HG03064 (cell line): Measurements from ENCODE around the gene NECAB3.

Experiments
- ATAC-seq: cut with Tn5 transposase; IDR thresholded peaks from one replicate; pipeline ENCODE4 v1.9.1; 2021; ENCODE audit warnings: low read depth; ENCODE audit not compliant: unreplicated experiment

Gene NECAB3

GRCh38 chr20:33679758-33680485, 5.7 kb upstream of the NECAB3 start:
- no peak for ATAC-seq

- ATAC-seq: no peak
These were observed 3.9 kb upstream of the NECAB3 start for GRCh38 chr20:33677991-33678702.

DNA sequence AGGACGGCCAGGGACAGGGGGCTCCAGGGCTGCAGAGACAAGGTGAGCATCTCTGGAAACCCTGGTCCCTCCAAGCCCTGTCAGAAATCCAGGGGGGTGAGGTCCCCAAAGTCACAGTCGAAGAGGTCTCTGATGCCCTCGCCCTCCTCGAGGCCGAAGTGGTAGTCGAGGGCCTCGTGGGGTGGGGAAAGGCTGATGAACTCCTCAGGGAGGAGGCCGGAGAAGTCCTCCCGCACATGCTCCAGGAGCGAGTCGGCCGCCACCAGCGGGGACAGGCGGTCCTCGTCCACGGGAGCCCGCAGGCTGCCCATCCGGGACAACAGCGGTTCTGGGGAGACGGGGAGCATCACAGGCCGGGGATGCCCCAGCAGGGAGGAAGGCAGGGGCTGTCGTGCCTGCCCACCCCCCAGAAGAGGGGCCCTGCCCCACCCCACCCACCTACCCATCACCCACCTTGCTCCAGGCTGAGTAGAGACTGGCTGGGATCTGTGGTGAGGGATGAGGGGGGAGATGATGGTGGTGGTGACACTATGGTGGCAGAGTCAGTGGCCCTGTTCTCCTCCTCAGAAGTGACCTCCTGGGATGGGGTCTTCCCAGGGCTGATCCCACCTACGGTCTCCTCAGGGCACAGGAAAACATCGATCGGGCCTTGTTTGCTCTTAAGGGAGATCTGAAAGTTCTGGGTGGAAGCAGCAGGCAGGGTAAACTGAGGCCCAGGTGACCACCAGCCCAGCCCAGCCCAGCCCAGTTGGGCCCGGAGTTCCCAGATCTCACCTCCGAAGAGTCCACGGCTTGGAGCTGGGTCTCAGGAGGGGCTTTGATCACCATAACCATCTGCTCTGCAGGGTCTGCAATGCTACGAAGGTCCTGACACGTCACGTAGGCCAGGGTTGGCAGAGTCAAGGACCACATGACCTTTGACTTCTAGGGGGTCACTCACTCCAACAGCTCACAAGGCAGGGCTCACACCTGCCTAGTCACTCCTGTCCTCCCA, 2.7 kb upstream of the NECAB3 start:
- ATAC-seq: no peak

GRCh38 chr20:33676121-33676520, 1.9 kb upstream of the NECAB3 start:
- ATAC-seq: no peak

GRCh38 chr20:33675136-33675959, 1.1 kb upstream of the NECAB3 start:
- no peak for ATAC-seq

DNA sequence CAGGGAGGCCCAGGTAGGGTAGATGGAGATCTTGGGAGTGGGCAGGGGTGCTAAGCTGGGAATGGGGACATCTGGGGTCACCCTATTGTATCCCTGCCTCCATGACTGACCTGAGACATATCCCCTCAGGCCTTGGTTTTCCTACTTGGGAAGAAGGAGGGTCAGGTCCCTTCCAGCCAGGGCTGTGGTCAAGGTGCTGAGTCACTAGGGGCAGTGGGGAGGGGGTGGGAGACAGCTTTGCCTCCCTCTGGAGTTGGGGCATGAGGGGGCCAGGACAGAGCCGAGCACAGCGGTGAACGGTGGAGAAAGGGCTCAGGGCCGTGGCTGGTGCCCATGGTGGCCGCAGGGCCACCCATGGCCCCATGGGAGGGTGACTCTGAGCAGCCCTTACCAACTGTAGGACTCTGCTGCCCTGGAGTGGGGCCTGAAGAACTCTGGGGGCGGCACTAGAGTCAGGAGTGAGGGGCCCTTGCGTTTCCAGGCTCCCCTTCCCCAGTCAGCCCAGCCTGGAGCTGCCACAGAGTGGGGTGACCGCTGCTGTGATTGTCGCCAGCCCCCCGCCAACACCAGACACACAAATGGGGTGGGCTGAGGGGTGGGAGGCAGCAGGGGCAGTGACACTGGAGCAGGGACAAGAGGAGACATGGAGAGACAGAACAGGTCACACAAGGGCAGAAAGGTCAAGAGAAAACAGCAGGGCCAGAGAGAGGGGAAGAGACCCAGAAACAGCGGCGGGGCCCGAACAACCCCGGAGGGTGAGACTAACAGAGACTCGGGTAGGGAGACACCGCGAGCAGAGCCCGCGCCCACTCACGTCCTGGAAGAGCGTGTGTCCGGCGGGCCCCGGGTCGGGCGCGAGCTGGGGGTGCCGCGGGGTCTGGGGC, 576 bp downstream of the NECAB3 start:
- no peak for ATAC-seq

DNA sequence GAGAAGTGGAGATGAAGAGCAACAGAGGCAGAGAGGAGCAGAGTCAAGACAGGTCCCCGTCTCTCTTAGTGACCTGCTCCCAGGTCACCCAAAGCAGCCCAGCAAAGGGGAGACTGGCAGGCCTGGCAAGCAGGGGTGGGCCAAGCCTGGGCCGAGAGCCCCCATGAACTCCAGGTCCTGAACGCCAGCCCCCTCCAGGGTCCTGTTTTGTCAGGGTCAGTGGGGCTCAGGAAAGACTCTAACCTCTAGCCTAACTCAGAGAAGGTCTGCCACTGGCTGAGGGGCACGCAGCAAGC, 1.2 kb downstream of the NECAB3 start:
- no peak for ATAC-seq

DNA sequence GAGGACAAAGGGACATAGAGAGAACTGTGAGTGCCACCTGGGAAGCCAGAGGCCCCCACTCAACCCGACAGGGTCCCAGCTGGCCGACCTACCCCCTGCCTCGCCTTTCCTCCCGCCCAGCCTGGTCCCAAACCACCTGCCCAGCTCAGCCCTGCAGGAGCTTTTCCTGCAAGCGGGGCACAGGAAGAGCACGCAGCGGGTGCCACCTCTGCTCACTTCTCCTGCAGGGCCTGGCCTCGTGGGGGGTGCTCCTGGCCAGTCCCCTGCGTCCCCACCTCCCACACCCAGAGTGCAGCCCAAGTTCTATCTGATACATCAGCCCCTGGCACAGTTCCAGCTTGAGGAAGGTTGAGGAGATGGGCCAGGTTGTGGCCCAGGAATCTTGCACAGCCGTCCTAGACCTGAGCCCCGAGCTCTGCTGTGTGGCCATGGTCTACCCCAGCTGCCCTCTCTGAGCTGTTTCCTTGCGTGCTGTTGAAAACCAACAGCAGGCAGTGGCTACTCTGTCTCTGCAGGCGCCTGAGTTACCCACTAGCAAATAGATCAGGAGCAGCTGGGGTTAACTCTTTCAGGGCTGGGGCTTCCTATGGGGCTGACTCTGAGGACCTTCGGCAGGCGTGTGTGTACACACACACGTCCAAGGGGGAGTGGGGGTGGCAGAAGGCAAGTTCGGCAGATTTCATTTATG, 1.7 kb downstream of the NECAB3 start:
- no peak for ATAC-seq

DNA sequence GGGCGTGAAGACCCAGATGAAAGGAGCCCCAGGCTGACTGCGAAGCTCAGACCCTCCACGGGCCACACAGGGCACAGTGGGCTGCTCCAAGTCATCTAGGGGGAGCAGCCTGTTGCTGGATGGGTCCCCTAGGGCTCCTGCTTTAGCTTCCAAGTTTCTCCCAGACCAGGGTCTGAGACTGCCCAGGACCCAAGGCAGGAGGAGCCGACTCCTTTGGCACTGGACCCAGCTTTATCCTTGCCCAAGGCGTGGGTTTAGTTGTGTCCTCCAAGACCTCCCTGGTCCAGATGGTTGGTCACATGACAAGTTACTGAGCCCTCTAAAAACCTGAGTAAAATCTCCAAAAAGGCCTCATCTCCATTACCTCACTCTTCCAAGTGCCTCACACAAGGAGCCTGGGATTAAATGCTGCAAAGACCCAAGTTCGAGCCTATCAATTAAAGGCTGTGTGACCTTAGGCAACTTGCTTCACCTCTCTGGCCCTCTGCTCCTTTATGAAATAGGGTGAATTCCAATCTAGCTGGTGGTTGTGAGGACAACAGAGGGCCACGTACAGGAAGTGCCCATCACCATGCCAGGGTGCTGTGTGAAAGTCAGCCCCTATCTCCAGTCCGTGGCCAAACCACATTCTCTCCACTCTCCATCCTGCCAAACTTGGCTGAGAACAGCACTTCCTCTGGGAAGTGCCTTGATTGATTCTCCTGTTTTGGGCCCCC, 2.5 kb downstream of the NECAB3 start:
- no peak for ATAC-seq

GRCh38 chr20:33670715-33671499, 3.3 kb downstream of the NECAB3 start:
- no peak for ATAC-seq

DNA sequence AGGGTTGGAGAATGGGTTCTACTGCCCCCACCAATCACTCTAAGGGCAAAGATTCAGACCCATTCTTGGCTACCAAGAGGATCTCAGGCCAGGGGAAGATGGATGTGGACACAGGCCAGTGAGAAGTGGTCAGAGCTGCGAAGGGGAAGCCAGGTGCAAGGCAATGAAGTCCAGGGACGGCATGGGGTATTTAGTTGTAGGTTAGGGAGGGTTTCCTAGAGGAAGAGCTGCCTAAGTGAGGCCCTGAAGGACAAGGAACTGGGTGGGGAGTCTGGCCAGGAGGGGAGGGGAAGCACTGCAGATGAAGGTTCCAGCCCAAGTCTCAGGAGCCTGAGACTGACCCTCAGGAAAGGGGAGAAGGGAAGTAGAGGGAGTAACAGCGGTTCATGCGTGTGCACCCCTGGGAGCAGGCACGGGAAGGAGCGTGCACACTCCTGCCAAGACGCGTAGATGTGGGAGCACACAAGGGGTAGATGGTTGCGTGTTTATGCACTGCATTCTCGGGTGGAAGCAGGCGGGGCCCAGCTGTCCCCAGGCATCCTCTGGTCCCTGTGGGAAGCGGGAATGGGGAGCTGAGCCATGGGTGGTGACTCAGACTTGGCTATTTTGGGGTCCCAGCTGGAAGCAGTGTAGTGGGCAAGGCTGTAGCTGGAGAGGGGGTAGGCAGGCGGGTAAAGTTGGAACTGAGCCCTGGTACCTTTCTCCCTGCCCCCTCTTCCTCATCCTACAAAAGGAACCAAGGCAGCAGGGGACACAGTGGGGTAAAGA, 4.2 kb downstream of the NECAB3 start:
- ATAC-seq: no peak

DNA sequence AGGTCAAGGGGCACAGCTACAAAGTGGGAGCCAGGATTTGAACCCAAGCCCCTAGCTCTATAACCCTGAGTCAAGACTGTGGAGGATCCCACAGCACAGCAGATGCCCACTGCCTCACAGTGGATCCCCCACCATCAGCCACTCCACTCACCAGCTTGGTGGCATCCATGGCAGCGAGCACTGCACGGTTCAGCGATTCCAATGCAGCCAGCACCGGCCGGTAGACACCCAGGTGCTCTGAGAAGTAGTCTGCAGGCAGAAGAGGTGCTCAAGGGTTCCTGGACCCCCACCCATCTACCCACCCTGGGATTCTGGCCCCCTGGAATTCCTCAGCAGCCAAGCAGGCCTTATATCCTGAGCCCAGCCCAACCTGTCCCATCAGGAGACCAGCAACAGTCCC, 5.0 kb downstream of the NECAB3 start:
- no peak for ATAC-seq

GRCh38 chr20:33668466-33669155, 5.6 kb downstream of the NECAB3 start:
- no peak for ATAC-seq

GRCh38 chr20:33667676-33668465, 6.4 kb downstream of the NECAB3 start:
- no peak for ATAC-seq

- peak; percentile 13 for ATAC-seq
These were observed 7.0 kb downstream of the NECAB3 start for GRCh38 chr20:33667245-33667675.
